COR-L47 (cell line): ENCODE measurements around the gene PML.

Source experiments
- DNase-seq: peaks from one replicate; lab custom pipeline; 2025; lab: John Stamatoyannopoulos, UW

PML gene, protein sequence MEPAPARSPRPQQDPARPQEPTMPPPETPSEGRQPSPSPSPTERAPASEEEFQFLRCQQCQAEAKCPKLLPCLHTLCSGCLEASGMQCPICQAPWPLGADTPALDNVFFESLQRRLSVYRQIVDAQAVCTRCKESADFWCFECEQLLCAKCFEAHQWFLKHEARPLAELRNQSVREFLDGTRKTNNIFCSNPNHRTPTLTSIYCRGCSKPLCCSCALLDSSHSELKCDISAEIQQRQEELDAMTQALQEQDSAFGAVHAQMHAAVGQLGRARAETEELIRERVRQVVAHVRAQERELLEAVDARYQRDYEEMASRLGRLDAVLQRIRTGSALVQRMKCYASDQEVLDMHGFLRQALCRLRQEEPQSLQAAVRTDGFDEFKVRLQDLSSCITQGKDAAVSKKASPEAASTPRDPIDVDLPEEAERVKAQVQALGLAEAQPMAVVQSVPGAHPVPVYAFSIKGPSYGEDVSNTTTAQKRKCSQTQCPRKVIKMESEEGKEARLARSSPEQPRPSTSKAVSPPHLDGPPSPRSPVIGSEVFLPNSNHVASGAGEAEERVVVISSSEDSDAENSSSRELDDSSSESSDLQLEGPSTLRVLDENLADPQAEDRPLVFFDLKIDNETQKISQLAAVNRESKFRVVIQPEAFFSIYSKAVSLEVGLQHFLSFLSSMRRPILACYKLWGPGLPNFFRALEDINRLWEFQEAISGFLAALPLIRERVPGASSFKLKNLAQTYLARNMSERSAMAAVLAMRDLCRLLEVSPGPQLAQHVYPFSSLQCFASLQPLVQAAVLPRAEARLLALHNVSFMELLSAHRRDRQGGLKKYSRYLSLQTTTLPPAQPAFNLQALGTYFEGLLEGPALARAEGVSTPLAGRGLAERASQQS

DNA sequence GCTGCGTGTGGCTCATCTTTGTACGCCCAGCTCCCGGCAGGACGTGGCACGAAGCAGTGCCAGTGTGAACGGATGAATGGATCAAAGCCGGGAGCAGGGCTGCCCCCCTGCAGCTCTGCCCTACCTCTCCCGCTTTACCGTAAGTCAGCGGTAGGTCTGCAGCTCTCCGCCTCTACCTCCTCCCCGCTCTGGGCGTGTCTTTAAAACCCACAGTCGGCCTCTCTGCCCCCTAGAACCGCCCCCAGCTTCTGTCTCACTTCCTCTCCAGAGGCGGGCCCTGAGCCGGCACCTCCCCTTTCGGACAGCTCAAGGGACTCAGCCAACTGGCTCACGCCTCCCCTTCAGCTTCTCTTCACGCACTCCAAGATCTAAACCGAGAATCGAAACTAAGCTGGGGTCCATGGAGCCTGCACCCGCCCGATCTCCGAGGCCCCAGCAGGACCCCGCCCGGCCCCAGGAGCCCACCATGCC is at the start of gene PML:
Gene PML (plus strand): TSS at position 304 of the 471 bp plus-strand sequence. CDS start 97 bp downstream, at position 401.
- DNase-seq, result peak; percentile 93

DNA sequence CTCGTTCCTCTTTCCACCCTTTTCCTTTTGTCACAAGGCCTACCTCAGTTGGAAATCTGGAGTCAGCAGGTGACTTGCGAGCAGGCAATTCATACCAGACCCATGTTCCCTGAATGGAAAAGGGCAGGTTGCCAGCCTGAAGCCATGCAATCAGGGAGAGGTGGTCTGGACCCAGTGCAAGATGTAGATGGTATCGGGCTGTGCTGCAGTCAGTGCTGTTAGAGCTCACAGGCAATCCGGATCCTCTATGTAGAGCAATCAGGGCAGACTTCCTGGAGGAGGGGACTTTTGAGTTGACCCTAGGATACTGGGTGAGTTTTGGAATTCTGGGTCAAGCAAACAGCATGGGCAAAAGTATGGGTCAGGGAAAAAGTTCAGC is 49.4 kb upstream of the PML start:
- DNase-seq, result no peak

DNA sequence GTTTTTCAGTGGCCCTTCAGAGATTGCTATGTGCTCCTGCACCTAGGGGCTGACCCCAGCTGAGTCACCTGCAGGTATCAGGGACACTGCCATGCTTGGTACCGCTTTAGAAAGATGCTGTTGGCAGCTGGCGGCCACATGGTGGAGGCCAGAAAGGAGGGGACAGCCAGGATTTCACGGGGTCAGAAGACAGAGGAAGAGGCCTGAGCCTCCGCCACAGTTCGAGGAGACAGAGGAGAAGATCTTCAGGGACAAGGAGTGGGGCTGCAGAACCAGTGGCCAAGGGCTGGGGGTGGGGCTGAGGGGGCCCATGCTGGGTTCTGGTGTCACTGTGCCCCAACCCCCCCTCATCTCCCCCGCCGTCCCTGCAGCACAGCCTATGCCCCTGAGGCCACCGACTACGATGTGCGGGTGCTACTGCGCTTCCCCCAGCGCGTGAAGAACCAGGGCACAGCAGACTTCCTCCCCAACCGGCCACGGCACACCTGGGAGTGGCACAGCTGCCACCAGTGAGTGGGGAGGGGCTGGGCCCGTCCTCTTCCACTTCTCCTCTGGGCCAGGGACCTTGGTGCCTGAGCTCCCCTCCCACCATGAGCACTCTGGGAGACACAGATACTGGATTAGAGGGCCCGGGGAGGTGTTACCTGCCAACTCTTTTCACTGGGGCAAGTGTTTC is 48.3 kb upstream of the PML start:
- no peak for DNase-seq

DNA sequence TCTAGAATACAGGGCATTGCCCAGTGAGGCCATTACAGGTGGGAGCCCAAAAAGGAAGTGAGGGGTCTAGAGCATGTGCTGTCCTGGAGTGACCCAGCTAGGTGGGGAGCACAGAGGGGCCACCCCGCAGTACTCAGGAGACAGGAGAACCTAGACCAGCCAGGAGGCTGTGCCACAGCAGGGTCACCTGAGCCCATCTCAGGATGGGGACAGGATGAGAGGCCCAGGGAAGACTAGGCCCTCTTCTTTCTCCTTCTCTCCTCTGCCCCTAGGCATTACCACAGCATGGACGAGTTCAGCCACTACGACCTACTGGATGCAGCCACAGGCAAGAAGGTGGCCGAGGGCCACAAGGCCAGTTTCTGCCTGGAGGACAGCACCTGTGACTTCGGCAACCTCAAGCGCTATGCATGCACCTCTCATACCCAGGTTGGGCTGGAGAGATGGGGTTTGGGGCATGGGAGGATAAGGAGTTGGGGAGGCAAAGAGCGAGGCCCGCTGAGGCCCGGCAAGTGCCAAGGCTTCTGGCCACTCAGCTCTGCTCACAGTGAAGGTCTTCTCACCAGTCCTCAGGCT is 47.6 kb upstream of the PML start:
- DNase-seq, result no peak

DNA sequence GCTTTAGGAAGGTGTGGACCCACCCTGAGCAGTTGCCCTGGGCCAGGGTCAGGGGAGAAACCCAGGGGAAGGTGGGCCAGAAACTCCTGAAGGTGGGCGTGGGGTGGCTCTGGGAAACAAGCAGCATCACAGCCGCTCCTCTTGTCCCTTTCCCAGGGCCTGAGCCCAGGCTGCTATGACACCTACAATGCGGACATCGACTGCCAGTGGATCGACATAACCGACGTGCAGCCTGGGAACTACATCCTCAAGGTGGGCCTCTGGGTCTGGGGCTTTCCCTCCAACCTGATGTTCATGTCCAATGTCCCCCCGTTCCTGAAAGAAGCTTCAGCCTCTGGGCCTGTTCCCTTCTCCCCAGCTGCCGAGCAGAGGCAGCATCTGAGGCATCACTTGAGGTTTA is 46.9 kb upstream of the PML start:
- no peak for DNase-seq

DNA sequence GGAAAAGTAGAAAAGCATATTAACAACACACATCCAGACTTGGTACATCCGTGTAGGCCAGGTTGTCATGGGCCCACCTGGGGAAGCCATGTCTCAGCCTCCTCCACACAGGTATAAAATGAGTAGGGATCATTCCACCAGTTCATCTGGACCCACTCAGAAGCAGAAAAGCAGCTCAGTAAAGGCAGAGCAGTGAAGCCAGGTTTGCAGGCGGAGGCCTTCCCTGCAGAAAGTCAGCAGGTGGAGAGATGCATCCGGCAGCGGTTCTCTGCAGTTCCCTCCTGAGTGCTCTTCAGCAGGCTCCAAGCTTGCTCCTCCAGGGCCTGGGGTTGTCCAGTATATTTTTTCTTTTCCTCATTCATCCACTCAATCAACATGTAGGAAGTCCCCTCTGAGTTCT is 46.1 kb upstream of the PML start:
- DNase-seq, result no peak

DNA sequence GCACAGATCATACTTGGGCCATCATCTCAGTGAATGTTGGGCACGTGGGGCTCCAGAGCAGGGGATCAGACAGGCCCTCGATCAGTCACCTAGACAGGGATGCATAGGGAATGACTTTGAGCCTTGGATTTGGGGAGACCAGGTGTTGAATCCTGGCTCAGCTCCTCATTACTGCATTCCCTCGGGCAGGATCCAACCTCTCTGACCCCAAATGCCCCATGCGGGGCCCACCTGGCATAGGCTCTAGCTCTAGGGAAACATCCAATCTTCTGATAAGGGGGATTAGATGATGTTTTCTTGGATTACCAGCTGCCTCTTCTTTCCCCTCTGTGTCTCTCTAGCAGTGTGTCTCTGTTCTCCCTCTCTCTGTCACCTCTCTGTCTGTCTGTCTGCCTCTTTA is 45.5 kb upstream of the PML start:
- DNase-seq, result no peak

DNA sequence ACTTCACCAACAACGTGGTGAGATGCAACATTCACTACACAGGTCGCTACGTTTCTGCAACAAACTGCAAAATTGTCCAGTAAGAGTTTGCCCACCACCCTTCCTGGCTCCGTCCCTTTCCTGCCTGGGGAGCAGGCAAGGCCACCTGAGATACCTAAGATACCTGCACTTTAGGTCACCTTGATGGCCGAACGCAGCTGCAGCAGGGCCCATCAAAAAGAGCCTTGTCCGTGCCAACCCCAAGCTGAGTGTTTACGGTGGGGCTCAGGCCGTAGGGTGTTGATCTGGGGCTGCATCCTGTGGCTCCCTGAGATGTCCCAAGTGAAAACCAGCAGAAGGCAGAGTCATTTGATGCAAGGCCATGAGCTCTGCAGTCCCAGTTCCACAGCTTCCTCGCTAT is 45.0 kb upstream of the PML start:
- no peak for DNase-seq

DNA sequence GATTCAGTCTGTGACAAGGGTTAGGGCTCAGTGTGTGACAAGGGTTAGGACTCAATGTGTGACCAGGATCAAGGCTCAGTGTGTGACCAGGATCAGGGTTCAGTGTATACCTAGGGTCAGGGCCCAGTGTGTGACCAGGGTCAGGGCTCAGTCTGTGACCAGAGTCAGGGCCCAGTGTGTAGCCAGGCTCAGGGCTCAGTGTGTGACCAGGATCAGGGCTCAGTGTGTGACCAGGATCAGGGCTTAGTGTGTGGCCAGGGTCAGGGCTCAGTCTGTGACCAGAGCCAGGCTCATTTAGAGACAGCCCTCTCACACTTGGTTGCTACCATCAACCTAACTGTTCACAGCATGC is 44.1 kb upstream of the PML start:
- DNase-seq, result no peak

DNA sequence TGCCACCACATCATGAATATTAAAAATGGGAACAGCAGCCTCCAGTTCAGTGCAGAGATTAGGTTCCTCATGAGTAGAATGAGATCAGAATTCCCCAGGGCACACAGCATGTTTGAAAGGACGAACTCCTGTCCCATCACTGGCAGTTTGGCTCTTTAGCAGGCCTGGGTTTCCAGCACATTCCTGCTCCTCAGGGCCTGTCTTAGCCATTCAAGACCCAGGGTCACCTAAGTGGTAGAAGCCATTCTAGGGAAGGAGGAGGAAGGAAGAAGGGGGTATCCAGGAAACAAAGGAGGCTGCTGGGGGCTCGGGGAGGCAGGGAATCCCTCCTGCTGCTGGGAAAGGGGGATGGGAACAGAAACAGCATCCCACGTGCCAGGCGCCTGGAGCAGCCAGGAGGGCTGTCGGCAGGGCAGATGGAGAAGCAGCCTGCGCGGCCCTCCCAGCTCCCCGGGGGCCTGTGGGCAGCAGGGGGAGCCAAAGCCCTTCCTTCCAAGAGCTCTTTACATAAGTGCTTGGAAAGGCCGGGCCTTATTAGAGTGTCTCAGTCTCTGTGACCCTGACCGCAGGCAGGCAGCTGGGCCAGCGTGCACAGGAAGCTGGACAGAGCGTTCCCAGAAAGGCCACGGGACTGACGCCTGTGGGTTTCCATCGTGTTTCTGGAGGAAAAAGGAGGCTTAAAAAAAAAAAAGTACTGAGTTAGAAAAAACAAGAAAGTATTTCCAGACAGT is 43.5 kb upstream of the PML start:
- peak; percentile 66 for DNase-seq

DNA sequence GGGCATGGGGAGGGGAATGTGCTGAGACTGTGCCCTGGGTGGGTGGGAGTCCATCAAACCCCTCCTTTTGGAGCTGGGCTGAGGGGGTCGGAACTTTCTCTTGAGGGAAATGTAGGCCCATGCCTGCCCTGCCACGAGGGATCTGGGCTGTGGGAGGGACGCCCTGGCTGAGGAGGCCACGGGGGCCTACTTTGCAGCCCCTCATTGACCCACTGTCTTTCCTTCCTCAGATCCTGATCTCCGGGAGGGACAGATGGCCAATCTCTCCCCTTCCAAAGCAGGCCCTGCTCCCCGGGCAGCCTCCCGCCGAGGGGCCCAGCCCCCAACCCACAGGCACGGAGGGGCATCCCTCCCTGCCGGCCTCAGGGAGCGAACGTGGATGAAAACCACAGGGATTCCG is 42.9 kb upstream of the PML start:
- DNase-seq, result no peak

DNA sequence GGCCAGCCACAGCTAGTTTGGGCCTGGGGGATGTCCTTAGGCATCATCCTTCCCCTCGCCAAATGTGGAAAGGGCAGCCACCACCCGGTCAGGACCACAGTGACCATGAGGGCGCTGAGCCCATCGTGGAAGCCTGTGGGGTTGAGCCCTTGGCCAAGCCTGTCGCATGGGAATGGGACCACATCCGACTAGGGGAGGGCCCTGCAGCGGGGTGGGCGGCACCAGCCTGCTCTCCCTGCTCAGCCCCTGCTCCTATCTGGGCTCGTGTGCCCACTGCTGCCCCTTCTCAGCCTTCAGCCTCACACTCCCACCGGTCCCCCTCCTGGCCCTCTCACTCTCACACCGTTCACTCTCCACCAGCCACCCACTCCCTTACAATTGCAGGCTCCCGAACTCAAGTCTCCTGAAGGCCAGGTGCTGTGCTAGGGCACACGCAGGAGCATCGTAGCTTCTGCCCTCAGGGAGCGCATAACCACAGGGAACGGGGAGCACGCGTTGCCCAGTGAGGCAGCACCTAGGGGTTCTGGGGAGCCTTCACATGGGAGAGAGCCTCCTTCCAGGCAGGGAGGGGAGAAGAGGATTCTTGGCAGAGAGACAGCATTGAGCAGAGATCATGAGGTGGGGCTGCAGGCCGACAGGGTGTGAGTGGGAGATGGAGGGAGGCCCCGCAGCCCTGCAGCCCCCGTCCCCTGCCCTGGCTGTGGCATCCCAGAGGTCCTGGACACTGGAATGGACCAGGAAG is 42.2 kb upstream of the PML start:
- DNase-seq, result no peak

DNA sequence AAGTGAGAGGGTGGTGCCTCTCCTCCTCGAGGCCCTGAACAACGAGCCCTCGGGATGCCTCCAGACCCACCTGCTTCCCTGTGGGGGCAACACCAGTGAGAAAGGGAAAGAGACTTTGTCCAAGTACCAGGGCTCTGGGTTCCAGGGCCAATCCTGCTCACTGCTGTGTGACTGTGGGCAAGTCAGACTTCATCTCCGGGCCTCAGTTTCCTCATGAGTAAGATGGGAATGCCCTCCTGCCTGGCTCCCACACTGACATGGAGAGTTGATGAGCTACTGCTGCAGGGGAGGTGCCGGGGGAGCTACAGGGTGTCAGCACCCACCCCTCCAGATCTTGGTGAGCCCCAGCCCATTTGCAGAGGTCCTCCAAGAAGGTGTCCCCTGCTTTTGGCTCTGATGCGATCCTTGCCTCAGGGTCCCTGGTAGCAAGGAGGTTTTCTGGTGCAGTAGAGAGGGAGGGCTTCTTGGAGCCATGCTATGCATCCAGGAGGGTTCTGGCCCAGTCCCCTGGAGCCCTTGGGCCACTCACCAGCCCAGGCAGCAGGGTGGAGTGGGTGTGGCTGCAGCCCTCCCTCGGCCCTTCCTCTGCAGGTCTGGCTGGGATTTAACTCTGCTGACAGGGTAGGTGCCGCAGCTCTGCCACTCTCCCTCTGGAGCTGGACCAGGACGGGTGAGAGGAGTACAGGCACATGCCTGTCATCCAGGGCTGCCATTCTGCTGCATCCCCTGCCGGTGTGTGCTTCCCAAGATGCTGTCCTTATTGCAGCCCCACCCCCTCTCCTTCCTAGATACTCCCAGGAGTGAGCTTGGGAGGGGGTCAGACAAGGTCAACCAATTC is 41.4 kb upstream of the PML start:
- no peak for DNase-seq

DNA sequence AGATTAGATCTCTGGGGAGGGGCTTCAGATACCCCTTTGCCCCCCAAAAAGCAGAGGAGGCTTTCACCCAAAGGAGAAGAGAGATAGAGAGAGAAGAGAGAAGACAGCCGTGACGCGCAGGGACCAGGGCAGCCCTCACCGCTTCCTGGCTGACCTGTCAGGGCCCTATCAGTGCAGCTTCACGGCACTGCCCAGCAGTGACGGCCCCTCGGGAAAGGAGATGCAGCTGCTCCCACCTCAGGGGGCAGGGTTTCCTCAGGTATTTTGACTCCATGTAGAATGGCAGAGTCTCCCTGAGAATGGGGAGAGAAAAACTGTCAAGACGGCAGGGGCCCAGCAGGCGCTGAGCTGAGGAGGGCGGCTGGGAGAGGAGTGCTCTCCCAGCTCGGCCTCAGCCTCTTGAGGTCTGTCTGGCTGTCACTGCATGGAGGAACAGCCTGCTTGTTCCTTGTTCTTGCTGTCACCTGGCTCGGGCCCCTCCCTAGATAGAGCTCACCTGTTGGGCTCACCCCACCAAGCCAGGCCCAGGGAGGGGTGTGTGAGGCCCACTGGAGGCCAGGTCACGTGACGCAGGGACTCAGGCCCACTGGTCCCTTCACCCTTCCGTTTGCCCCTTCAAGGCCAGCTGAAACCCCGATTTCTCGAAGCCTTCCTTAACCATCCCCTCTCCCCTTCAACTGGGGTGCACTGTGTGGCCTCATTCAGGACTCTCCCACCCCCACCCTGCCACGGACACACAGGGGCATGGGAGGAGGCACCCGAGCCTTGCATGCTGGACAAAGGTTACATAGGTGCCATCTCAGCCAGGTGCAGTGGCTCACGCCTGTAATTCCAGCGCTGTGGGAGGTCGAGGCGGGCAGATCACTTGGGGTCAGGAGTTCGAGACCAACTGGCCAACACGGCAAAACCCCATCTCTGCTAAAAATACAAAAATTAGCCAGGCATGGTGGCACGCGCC is 40.0 kb upstream of the PML start:
- DNase-seq, result no peak

DNA sequence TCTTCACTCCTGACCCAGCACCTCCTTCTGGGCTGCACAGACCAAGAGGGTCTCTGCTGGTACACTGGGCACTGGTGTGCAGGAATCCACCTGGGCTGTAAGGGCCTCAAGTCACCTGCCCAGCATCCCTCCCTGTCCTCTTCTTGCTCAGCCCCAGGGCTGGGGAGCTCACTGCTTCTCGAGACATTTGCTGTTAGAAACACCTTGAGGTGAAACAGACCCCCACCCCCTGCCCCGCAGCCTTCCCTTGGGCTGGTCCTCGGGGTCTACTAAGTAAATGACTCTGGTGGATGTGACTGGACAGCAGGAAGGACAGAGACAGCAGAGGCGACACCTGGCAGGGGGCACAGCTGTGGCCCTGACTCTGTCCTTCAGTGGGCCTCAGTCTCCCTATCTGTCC is 39.2 kb upstream of the PML start:
- no peak for DNase-seq

DNA sequence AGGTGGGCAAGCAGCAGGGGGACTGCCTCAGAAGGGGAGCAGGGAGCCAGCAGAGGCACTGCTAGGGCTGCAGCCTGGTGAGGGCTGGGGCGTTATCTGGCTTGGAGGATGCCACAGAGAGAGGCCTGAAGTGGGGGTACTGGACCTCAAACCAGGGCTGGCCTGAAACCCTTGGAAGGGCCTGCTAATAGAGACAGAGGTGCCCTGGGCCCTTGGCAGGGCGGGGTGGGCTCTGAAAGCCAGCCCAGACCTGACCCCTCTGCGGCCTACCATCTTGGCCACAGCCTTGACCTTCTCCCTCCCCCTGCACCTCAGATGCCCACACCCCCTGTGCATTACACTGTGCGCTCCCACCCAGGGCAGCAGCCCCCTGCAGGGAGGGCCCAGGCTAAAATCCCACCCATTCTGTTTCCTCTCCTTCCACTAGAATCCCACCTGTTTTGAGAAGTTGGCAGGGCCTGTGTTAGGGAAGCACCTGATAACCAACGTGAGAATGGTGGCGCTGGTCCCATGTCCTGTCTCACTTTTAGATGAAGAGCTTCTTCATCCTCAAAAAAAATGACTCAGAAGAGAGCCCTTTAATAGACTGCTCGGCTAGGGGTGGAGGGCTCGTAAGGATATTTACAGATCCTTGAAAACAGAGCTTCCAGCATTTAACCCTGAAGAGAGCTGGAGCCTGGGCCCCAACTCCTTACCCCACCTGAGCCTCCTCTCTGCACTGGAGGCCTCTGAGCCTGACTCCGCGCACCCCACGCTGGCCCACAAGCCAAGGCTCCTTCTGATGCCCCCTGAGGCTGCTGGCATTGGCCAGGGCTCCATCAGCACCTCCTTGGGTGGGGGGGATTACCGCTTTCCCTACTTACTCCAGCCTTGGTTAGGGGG is 38.4 kb upstream of the PML start:
- DNase-seq, result no peak

DNA sequence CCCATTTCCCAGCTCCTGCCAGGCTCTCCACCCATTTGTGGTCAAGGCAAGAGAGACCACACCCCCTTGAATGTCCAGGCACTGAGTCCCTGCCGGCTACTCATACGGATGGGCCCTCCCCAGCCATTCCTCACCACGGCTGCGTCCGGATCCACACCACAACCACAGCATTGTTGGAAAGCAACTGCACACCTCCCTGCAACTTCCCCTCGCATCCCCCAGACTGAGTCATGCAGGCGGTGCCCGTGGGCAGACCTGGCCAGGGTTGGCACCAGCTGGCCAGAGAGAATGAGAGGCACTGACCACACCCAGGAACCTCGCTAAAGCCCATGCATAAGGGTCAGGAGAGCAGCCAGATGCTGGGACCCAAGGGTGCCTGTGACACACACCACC is 37.8 kb upstream of the PML start:
- DNase-seq, result no peak

DNA sequence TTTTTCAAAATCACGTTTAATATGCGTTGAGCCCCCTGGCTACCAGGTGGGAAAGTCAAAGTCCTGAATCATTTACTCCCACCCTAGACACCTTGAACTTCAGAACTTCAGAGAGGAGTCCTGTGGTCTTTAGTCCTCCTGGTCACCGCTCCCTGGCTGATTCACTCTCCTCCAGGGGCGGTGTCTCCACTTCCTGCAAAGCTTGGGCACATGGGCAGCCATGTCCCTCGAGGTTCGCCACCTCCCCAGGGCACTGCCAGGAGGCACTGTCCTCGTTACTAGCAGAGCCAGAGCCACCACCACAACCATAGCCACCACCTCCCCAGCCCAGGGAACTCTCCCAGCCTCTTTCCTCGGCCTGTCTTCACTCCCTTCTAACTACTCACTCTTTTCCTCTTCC is 37.2 kb upstream of the PML start:
- DNase-seq, result no peak
